DOHH2 (cell line): ENCODE measurements around the gene TMEM271.

ENCODE experiments used
- H3F3A ChIP-seq: fragments of 200-600 bp; sonication (generic), shearing (Covaris generic); 2 replicates; pipeline ENCODE4 v1.6.0; 2016; ENCODE audit warnings: antibody characterized with exemption, mild to moderate bottlenecking; ENCODE audit not compliant: control insufficient read depth, insufficient read depth
- H3K27ac ChIP-seq: fragments of 200-600 bp; sonication (generic); 2 replicates; pipeline ENCODE4 v1.5.1; 2014; ENCODE audit warnings: low read depth, mild to moderate bottlenecking, low read length, moderate library complexity
- H3K27me3 ChIP-seq: fragments of 200-600 bp; sonication (generic); 2 replicates; pipeline ENCODE4 v1.6.1; 2014; ENCODE audit warnings: mild to moderate bottlenecking, low read length, mixed read lengths; ENCODE audit not compliant: control insufficient read depth
- H3K36me3 ChIP-seq: fragments of 200-600 bp; sonication (generic); 2 replicates; pipeline ENCODE4 v1.6.1; 2014; ENCODE audit warnings: mild to moderate bottlenecking, low read length, moderate library complexity, mixed read lengths; ENCODE audit not compliant: control insufficient read depth
- H3K4me1 ChIP-seq: fragments of 200-600 bp; sonication (generic); 2 replicates; pipeline ENCODE4 v1.6.1; 2014; ENCODE audit warnings: mild to moderate bottlenecking, low read length, mixed read lengths; ENCODE audit not compliant: control insufficient read depth
- H3K4me2 ChIP-seq: fragments of 200-600 bp; sonication (generic); 2 replicates; pipeline ENCODE4 v1.6.0; 2014; ENCODE audit warnings: mild to moderate bottlenecking, low read length, moderate library complexity
- H3K4me3 ChIP-seq: fragments of 200-600 bp; sonication (generic); 2 replicates; pipeline ENCODE4 v1.5.1; 2014; ENCODE audit warnings: mild to moderate bottlenecking, low read length, mixed read lengths
- H3K79me2 ChIP-seq: fragments of 200-600 bp; sonication (generic); 2 replicates; pipeline ENCODE4 v1.6.1; 2014; ENCODE audit warnings: mild to moderate bottlenecking, low read length, mixed read lengths; ENCODE audit not compliant: control insufficient read depth
- H3K9me2 ChIP-seq: fragments of 200-600 bp; sonication (generic); replicated peaks from 2 replicates; pipeline ENCODE4 v1.6.1; 2014; ENCODE audit warnings: mild to moderate bottlenecking, low read length, mixed read lengths; ENCODE audit not compliant: control insufficient read depth
- H3K9me3 ChIP-seq: fragments of 200-600 bp; sonication (generic); 2 replicates; pipeline ENCODE4 v1.6.1; 2014; ENCODE audit warnings: antibody characterized with exemption, low read length, mixed read lengths; ENCODE audit not compliant: control insufficient read depth, insufficient read depth
- H4K20me1 ChIP-seq: fragments of 200-600 bp; sonication (generic); 2 replicates; pipeline ENCODE4 v1.6.0; 2014; ENCODE audit warnings: low read depth, mild to moderate bottlenecking, antibody characterized with exemption, low read length, moderate library complexity; ENCODE audit not compliant: control insufficient read depth, insufficient read depth
- CTCF ChIP-seq: fragments of 200-600 bp; sonication (generic); IDR thresholded peaks from one replicate; pipeline ENCODE4 v1.5.1; 2014; ENCODE audit warnings: antibody characterized with exemption, mild to moderate bottlenecking, low read depth, low read length; ENCODE audit not compliant: poor library complexity, severe bottlenecking
- EZH2phosphoT487 ChIP-seq: fragments of 200-600 bp; sonication (generic); IDR thresholded peaks from 2 replicates; pipeline ENCODE4 v1.6.1; 2017; ENCODE audit warnings: borderline replicate concordance, mild to moderate bottlenecking, antibody characterized with exemption, low read length, moderate library complexity, mixed read lengths

The TMEM271 gene

GRCh38 chr4:570754-571153 is 5.3 kb downstream of the TMEM271 start:
- peaks cover 21% of the 10 kb centered on the region; the same call in 1 of the 2 replicates for H3K9me3 ChIP-seq
- H3K4me2 ChIP-seq: no peak overlapping the region
- H3K79me2 ChIP-seq: no peaks in the 10 kb centered on the region
- TF ChIP-seq CTCF (no peak), EZH2phosphoT487 (no peak)
- H3F3A ChIP-seq: no peaks in the 10 kb centered on the region
- H4K20me1 ChIP-seq: no peaks in the 10 kb centered on the region
- no peaks in the 10 kb centered on the region for H3K27me3 ChIP-seq
- no peak overlapping the region for H3K27ac ChIP-seq
- no peaks in the 10 kb centered on the region for H3K9me2 ChIP-seq
- no peak overlapping the region for H3K4me3 ChIP-seq
- no peaks in the 10 kb centered on the region for H3K4me1 ChIP-seq
- H3K36me3 ChIP-seq: no peaks in the 10 kb centered on the region

DNA sequence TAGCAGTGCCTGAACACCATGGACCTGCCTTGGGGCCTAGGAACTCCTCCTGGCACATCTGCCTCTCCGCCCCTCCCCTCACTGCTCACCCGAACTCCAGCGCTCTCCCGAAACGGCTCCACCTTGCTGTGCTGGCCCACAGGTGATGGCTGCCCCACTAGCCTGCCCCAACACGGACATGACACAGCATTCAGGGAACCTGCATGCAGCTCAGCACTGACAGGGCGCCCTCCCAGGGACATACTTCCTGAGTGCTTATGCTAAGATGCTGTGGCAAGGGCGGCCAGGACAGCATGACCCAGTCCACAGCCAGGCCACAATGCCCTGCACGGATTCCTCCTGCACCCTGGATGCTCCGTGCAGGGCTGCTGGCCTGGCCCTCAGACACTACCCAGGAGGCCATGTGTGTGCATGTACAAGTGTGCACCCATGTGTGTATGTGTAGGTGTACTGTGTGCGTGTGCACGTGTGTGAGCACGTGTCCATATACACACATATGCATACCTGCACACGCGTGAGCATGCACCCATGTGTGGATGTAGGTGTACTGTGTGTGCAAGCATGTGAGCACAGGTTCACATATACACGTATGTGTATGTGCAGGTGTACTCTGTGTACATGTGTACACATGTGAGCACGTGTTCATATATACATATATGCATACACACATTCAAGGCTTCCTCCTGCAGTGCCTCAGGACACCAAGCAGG is 6.0 kb downstream of the TMEM271 start:
- H4K20me1 ChIP-seq: no peaks in the 10 kb centered on the region
- peaks cover 21% of the 10 kb centered on the region; the same call in 1 of the 2 replicates for H3K9me3 ChIP-seq
- H3K27me3 ChIP-seq: no peaks in the 10 kb centered on the region
- no peaks in the 10 kb centered on the region for H3K4me1 ChIP-seq
- H3K27ac ChIP-seq: no peak overlapping the region
- no peak overlapping the region for H3K4me3 ChIP-seq
- no peaks in the 10 kb centered on the region for H3K36me3 ChIP-seq
- H3F3A ChIP-seq: no peaks in the 10 kb centered on the region
- no peaks in the 10 kb centered on the region for H3K9me2 ChIP-seq
- no peaks in the 10 kb centered on the region for H3K79me2 ChIP-seq
- TF ChIP-seq EZH2phosphoT487 (no peak), CTCF (no peak)
- no peak overlapping the region for H3K4me2 ChIP-seq

DNA sequence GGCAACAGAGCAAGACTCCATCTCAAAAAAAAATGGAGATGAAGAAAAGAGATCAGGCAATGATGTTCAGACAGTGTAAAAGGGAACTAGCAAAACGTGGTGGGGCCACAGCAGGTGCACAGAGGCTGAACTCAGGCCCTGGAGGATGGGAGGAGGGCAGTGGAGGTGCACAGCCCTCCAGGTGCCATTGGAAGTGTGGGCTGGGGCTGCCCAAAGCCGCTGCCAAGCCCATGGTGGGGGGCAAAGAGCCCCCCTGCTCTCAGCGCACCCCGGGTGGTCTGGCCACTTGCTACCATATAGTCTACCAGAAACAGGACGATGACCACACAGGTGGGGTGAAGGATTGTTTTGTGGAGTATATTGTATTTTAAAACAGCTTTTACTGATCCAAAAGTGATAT is 7.1 kb downstream of the TMEM271 start:
- peaks cover 17% of the 10 kb centered on the region; the same call in 1 of the 2 replicates for H3K9me3 ChIP-seq
- no peaks in the 10 kb centered on the region for H3K27me3 ChIP-seq
- TF ChIP-seq CTCF (no peak), EZH2phosphoT487 (no peak)
- H3K4me2 ChIP-seq: no peak overlapping the region
- H3K27ac ChIP-seq: no peak overlapping the region
- H3K79me2 ChIP-seq: no peaks in the 10 kb centered on the region
- no peaks in the 10 kb centered on the region for H3F3A ChIP-seq
- H3K36me3 ChIP-seq: no peaks in the 10 kb centered on the region
- H3K4me1 ChIP-seq: no peaks in the 10 kb centered on the region
- no peaks in the 10 kb centered on the region for H3K9me2 ChIP-seq
- H3K4me3 ChIP-seq: no peak overlapping the region
- H4K20me1 ChIP-seq: no peaks in the 10 kb centered on the region
